Glutamatergic neuron (in vitro differentiated cells): ENCODE measurements around the gene TPST1. TPM values are rescaled to one million over a fixed set of nuclear protein-coding genes. Genes with fewer than 3 reads are reported as not detected.

ENCODE experiments used
- DNase-seq: peaks from one replicate; pipeline ENCODE4 v3.0.0; 2022
- H3K27ac Mint-ChIP-seq: one replicate; pipeline ENCODE4 v1.8.0; 2020; ENCODE audit warnings: mild to moderate bottlenecking, mixed read lengths, inconsistent platforms; ENCODE audit not compliant: unreplicated experiment
- H3K27me3 Mint-ChIP-seq: one replicate; pipeline ENCODE4 v1.8.0; 2020; ENCODE audit warnings: mild to moderate bottlenecking, moderate library complexity, mixed read lengths, inconsistent platforms; ENCODE audit not compliant: unreplicated experiment
- H3K36me3 Mint-ChIP-seq: one replicate; pipeline ENCODE4 v1.8.0; 2020; ENCODE audit warnings: mild to moderate bottlenecking, mixed read lengths, inconsistent platforms; ENCODE audit not compliant: unreplicated experiment
- H3K4me1 Mint-ChIP-seq: one replicate; pipeline ENCODE4 v1.8.0; 2020; ENCODE audit warnings: mild to moderate bottlenecking, low read depth, mixed read lengths, inconsistent platforms; ENCODE audit not compliant: unreplicated experiment
- H3K4me3 Mint-ChIP-seq: one replicate; pipeline ENCODE4 v1.8.0; 2020; ENCODE audit warnings: mild to moderate bottlenecking, mixed read lengths, inconsistent platforms; ENCODE audit not compliant: unreplicated experiment
- H3K9me3 Mint-ChIP-seq: one replicate; pipeline ENCODE4 v1.8.0; 2020; ENCODE audit warnings: mild to moderate bottlenecking, moderate library complexity, mixed read lengths, inconsistent platforms; ENCODE audit not compliant: unreplicated experiment
- total RNA-seq: library from RNA; stranded (reverse); fragmentation: NEBNext Ultra II Directional; extraction: Animal tissue kit (Norgen Biotek cat#: 25700); gene quantifications from one replicate; pipeline ENCODE4 v1.2.1, GENCODE V29; 2021; ENCODE audit not compliant: unreplicated experiment
- TF ChIP-seq, protein P1 (sequence below): fragments of 200-600 bp; sonication (generic); IDR thresholded peaks from one replicate; pipeline ENCODE4 v1.5.0; 2021; ENCODE audit not compliant: partially characterized antibody, unreplicated experiment

Gene TPST1
- total RNA-seq, 1 donor from 2014 or later, result 41.4 TPM

DNA sequence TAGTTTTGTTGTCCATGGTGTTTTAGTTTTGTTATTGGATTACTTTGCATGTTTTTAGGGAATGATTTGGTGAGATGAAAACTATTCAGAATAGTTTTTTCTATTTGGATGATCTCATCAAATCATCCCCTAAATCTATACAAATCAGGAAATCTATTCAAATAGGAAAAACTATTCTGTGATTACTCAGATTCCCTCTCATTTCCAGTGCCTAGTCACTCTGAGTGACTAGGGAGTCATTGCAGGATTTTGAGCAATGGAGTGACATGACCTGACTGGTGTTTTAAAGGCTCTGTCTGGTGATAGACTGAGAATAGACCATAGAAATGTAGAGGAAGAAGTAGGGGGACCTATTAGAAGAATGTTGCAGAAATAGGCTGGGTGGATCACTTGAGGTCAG is 72.4 kb downstream of the TPST1 start:
- Mint-ChIP-seq H3K4me1 (peaks cover 2% of the 10 kb centered on the region), H3K9me3 (peaks cover 1% of the 10 kb centered on the region), H3K27me3 (peaks cover 7% of the 10 kb centered on the region), H3K27ac (no peak overlapping the region), H3K4me3 (no peak overlapping the region), H3K36me3 (peaks cover 4% of the 10 kb centered on the region)
- no peak for DNase-seq
- TF ChIP-seq, protein P1, sequence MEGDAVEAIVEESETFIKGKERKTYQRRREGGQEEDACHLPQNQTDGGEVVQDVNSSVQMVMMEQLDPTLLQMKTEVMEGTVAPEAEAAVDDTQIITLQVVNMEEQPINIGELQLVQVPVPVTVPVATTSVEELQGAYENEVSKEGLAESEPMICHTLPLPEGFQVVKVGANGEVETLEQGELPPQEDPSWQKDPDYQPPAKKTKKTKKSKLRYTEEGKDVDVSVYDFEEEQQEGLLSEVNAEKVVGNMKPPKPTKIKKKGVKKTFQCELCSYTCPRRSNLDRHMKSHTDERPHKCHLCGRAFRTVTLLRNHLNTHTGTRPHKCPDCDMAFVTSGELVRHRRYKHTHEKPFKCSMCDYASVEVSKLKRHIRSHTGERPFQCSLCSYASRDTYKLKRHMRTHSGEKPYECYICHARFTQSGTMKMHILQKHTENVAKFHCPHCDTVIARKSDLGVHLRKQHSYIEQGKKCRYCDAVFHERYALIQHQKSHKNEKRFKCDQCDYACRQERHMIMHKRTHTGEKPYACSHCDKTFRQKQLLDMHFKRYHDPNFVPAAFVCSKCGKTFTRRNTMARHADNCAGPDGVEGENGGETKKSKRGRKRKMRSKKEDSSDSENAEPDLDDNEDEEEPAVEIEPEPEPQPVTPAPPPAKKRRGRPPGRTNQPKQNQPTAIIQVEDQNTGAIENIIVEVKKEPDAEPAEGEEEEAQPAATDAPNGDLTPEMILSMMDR, result no peak

DNA sequence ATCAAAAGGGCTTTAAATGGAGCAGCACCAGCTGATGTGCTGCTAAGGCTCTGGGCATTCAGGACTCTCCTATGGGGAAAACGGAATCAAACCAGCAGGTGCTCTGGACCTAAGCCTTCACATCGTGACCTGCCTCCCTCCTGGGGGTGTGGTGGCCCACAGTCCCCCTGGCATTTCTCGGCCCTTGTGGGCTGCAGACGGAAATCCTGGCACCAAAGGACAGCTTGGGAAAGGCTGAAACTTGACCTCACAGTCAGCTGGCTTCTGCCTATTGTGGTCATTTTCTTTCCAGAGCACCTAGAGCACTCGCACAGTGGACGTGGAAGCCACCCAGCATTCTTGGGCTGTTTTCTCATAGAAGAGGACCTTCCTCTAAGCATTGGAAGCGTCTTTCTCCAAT is 74.8 kb downstream of the TPST1 start:
- peaks cover 2% of the 10 kb centered on the region for H3K4me1 Mint-ChIP-seq
- no peaks in the 10 kb centered on the region for H3K9me3 Mint-ChIP-seq
- no peak for DNase-seq
- TF ChIP-seq, protein P1, result no peak
- H3K27ac Mint-ChIP-seq, result no peak overlapping the region
- H3K4me3 Mint-ChIP-seq, result no peak overlapping the region
- H3K36me3 Mint-ChIP-seq, result no peaks in the 10 kb centered on the region
- H3K27me3 Mint-ChIP-seq, result peaks cover 2% of the 10 kb centered on the region

DNA sequence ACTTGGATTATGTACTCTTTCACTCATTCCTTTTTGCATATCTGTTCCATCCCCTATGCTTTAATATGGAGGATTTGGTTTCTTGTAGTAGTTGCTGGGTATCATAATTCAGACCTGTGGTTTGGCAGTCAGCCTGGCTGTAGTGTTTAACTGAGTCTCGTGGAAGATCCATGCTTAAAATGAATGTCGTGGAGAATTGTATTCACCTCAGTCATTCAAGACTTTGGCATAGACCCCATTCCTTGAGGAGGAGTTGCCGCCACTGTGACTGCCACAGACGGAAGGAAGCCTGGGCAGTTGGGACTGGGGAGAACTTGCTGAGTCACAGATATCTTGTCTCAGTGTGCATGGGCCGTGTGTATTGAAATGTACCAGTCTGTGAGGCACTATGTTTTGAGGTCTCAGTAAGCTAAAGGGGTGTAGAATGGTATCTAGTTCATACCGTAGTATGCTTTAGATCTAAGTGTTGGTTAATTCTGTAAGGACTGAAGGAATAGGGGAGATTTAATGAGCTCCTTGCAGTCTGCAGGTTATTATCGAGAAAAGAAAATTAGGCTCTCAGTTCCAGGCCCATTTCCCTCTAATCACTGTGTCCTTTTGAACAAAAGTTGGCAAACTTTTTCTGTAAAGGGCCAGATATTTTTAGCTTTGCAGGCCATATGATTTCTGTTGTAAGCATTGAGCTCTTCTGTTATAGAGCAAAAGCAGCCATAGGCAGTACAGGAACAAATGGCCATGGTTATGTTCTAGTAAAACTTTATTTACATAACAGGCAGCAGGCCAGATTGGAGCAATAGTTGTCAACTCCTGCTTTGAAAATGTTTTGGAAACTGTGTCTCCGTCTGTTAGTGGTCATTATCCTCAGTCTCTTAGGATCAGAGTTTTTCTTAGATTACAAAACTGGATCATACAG is 76.8 kb downstream of the TPST1 start:
- Mint-ChIP-seq H3K27me3 (peaks cover 2% of the 10 kb centered on the region), H3K4me1 (peaks cover 2% of the 10 kb centered on the region), H3K4me3 (no peak overlapping the region), H3K36me3 (no peaks in the 10 kb centered on the region), H3K9me3 (no peaks in the 10 kb centered on the region), H3K27ac (no peak overlapping the region)
- TF ChIP-seq, protein P1, result no peak
- DNase-seq, result no peak

DNA sequence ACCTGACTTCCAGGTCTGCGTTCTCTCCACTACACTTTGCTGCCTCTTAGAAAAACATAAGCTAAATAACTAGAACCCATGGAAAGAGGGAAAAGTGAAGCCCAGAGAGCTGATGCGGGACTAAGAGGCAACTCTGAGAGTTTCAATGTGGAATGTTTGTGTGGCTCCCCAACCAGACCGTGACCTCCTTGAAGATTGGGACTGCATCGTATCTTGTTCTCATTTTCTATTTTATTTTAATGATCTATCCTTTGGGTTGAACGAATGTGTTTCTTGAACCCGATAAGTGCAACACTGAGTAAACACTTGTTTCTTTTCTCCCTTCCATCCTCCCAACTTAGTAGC is 77.4 kb downstream of the TPST1 start:
- no peaks in the 10 kb centered on the region for H3K9me3 Mint-ChIP-seq
- TF ChIP-seq, protein P1, result no peak
- no peaks in the 10 kb centered on the region for H3K36me3 Mint-ChIP-seq
- peaks cover 2% of the 10 kb centered on the region for H3K27me3 Mint-ChIP-seq
- peaks cover 2% of the 10 kb centered on the region for H3K4me1 Mint-ChIP-seq
- no peak overlapping the region for H3K27ac Mint-ChIP-seq
- DNase-seq, result no peak
- no peak overlapping the region for H3K4me3 Mint-ChIP-seq
